ENCODE measurements around the gene MDP1.

GRCh38 chr14:24211311-24211710 is 4.6 kb downstream of the MDP1 start:
- TF ChIP-seq CTCF (conservative IDR thresholded peaks at IDR 0.05; ENCODE audit: low read length) (no peak), EZH2phosphoT487 (IDR thresholded peaks at IDR 0.05; ENCODE audit: borderline replicate concordance) (no peak)
